A549 (cell line): ENCODE data around the gene RABEPK. TPM values are rescaled to one million over a fixed set of nuclear protein-coding genes. Genes with fewer than 3 reads are reported as not detected.

Experiments
- ATAC-seq, 2 experiments: fragments of 200-7000 bp in 1 of 2; fragments of >200 bp in 1 of 2; cut with Nextera tagmentation in 1 of 2; cut with Tn5 transposase in 1 of 2; 3 replicates each; pipeline versions ENCODE4 v1.8.0 to v1.9.1; 2018 to 2020; ENCODE audit warnings: mild to moderate bottlenecking in 1 of 2, moderate library complexity in 1 of 2
- CTCF ChIA-PET: fragments of 300-600 bp; sonication (Branson Sonifier 250); formaldehyde crosslinking; extraction: SDS; loops from one replicate; lab custom pipeline; 2021; ENCODE audit warnings: antibody characterized with exemption, inconsistent platforms; lab: Yijun Ruan, JAX
- POLR2A ChIA-PET: fragments of 350-600 bp; formaldehyde crosslinking; extraction: SDS; loops from one replicate; lab custom pipeline; 2021; ENCODE audit warnings: antibody characterized with exemption, inconsistent platforms; lab: Yijun Ruan, JAX
- DNase-seq, 2 experiments: peaks; one replicate each; pipeline versions ENCODE4 v3.0.0 to v3.0.0-alpha.2; 2011 to 2016; ENCODE audit warnings: low read depth in 1 of 2, low spot score in 1 of 2
- FAIRE-seq: peaks from 2 replicates; lab custom pipeline; 2011; peaks lifted over from hg19 to GRCh38; lab: Jason Lieb, UNC
- H3K27ac ChIP-seq, 2 experiments: fragments of >200 bp; sonication (Bioruptor Twin); formaldehyde crosslinking; 3 replicates each; pipeline ENCODE4 v1.5.1; 2016 to 2017
- H3K4me1 ChIP-seq: fragments of >200 bp; sonication (Bioruptor Twin); formaldehyde crosslinking; 3 replicates; pipeline ENCODE4 v1.6.1; 2016
- H3K4me2 ChIP-seq: fragments of >200 bp; sonication (Bioruptor Twin); formaldehyde crosslinking; 3 replicates; pipeline ENCODE4 v1.6.1; 2016
- H3K4me3 ChIP-seq: fragments of >200 bp; sonication (Bioruptor Twin); formaldehyde crosslinking; 3 replicates; pipeline ENCODE4 v1.5.1; 2016
- H3K9me3 ChIP-seq: fragments of >200 bp; sonication (Bioruptor Twin); formaldehyde crosslinking; 3 replicates; pipeline ENCODE4 v1.6.1; 2016
- BCL3 ChIP-seq: fragments of >200 bp; sonication (Bioruptor Twin); formaldehyde crosslinking; IDR thresholded peaks from 3 replicates; pipeline ENCODE4 v1.6.1; 2016
- BHLHE40 ChIP-seq: IDR thresholded peaks from 2 replicates; pipeline ENCODE4 v1.6.1; 2012; ENCODE audit warnings: low read depth, low read length, inconsistent platforms
- CBX8 ChIP-seq: fragments of 200-600 bp; sonication (generic); IDR thresholded peaks from 2 replicates; pipeline ENCODE4 v1.6.1; 2016
- CEBPB ChIP-seq, 2 experiments: fragments of >200 bp in 1 of 2; sonication (Bioruptor Twin) in 1 of 2; formaldehyde crosslinking in 1 of 2; IDR thresholded peaks; 2 replicates each; pipeline ENCODE4 v1.6.1; 2012 to 2016
- E2F6 ChIP-seq: IDR thresholded peaks from 2 replicates; pipeline ENCODE4 v1.6.1; 2012; ENCODE audit warnings: low read depth, borderline replicate concordance
- EHF ChIP-seq: fragments of 250-450 bp; sonication (Bioruptor Pico); IDR thresholded peaks from 2 replicates; pipeline ENCODE4 v1.5.0; 2020; ENCODE audit warnings: mild to moderate bottlenecking
- ELK1 ChIP-seq: fragments of 150-350 bp; IDR thresholded peaks from 2 replicates; pipeline ENCODE4 v1.6.1; 2014; ENCODE audit warnings: low read depth, mild to moderate bottlenecking, low read length
- EP300 ChIP-seq, 2 experiments: fragments of >200 bp; sonication (Bioruptor Twin); formaldehyde crosslinking; IDR thresholded peaks; 2 replicates in 1 of 2; 3 replicates in 1 of 2; pipeline ENCODE4 v1.6.1; 2016 to 2017
- FOSB ChIP-seq: fragments of 250-450 bp; sonication (Bioruptor Pico); IDR thresholded peaks from 2 replicates; pipeline ENCODE4 v1.5.0; 2020; ENCODE audit warnings: mild to moderate bottlenecking, moderate library complexity
- FOSL2 ChIP-seq, 2 experiments: fragments of 450-650 bp in 1 of 2; fragments of >200 bp in 1 of 2; sonication (Bioruptor Twin) in 1 of 2; formaldehyde crosslinking; IDR thresholded peaks; 2 replicates each; pipeline versions ENCODE4 v1.5.0 to v1.6.1; 2016 to 2020; ENCODE audit warnings: mild to moderate bottlenecking in 1 of 2, moderate library complexity in 1 of 2
- HOXB13 ChIP-seq: fragments of 250-450 bp; sonication (Bioruptor Pico); IDR thresholded peaks from 2 replicates; pipeline ENCODE4 v1.5.0; 2020; ENCODE audit warnings: low read depth, mild to moderate bottlenecking, moderate library complexity
- JUN ChIP-seq, 2 experiments: fragments of >200 bp; sonication (Bioruptor Twin); formaldehyde crosslinking; IDR thresholded peaks; 2 replicates in 1 of 2; 3 replicates in 1 of 2; pipeline ENCODE4 v1.6.1; 2016 to 2017
- JUNB ChIP-seq: fragments of >200 bp; sonication (Bioruptor Twin); formaldehyde crosslinking; IDR thresholded peaks from 2 replicates; pipeline ENCODE4 v1.6.1; 2016
- KDM1A ChIP-seq: fragments of 200-600 bp; sonication (generic); IDR thresholded peaks from 2 replicates; pipeline ENCODE4 v1.6.1; 2016; ENCODE audit warnings: low read depth, mild to moderate bottlenecking
- KDM5A ChIP-seq: fragments of 200-600 bp; sonication (generic); IDR thresholded peaks from 2 replicates; pipeline ENCODE4 v1.6.1; 2016; ENCODE audit warnings: antibody characterized with exemption, mild to moderate bottlenecking
- MAX ChIP-seq: IDR thresholded peaks from 2 replicates; pipeline ENCODE4 v1.6.1; 2012
- MYC ChIP-seq: IDR thresholded peaks from 2 replicates; pipeline ENCODE4 v1.6.1; 2012; ENCODE audit warnings: mild to moderate bottlenecking, inconsistent platforms, low read length, improper control_type of control experiment, borderline replicate concordance
- PHF8 ChIP-seq: fragments of 200-600 bp; sonication (generic); IDR thresholded peaks from 2 replicates; pipeline ENCODE4 v1.6.1; 2016; ENCODE audit warnings: low read depth, mild to moderate bottlenecking, antibody characterized with exemption, moderate library complexity, borderline replicate concordance
- POLR2A ChIP-seq: IDR thresholded peaks from 2 replicates; pipeline ENCODE4 v1.6.1; 2012; ENCODE audit warnings: mild to moderate bottlenecking, low read length
- RAD21 ChIP-seq, 2 experiments: fragments of >200 bp in 1 of 2; sonication (Bioruptor Twin) in 1 of 2; formaldehyde crosslinking in 1 of 2; IDR thresholded peaks in 1 of 2; conservative IDR thresholded peaks in 1 of 2; 2 replicates in 1 of 2; 3 replicates in 1 of 2; pipeline ENCODE4 v1.6.1; 2012 to 2018; ENCODE audit warnings: inconsistent platforms in 1 of 2
- SREBF2 ChIP-seq: fragments of 450-650 bp; IDR thresholded peaks from 2 replicates; pipeline ENCODE4 v1.6.1; 2014; ENCODE audit warnings: mild to moderate bottlenecking, moderate library complexity
- TFCP2L1 ChIP-seq: fragments of 250-450 bp; sonication (Bioruptor Pico); IDR thresholded peaks from 2 replicates; pipeline ENCODE4 v1.5.0; 2021; ENCODE audit warnings: mild to moderate bottlenecking
- TP53 ChIP-seq: fragments of 250-450 bp; sonication (Bioruptor Pico); IDR thresholded peaks from 2 replicates; pipeline ENCODE4 v1.5.0; 2021; ENCODE audit warnings: mild to moderate bottlenecking, moderate library complexity
- USF2 ChIP-seq: fragments of 450-650 bp; IDR thresholded peaks from 2 replicates; pipeline ENCODE4 v1.6.1; 2014; ENCODE audit warnings: antibody characterized with exemption
- WGBS: methylation state at CpG from one replicate; pipeline ENCODE4 v1.1.6; 2017; ENCODE audit errors: missing lambda C conversion rate; 5-methylcytosine and 5-hydroxymethylcytosine counted together
- polyA minus RNA-seq: library from RNA; depleted of rRNA, polyadenylated mRNA; stranded (reverse); fragments of >200 nt; gene quantifications from 2 replicates; pipeline ENCODE4 v1.2.3, GENCODE V29; 2011; rRNA and poly(A)+ RNA removed
- polyA plus RNA-seq, 4 experiments: library from polyadenylated mRNA; depleted of rRNA in 3 of 4; stranded (reverse); fragments of >200 nt; fragmentation: RNase III in 1 of 4; extraction: RNeasy Plus Mini Kit Qiagen cat#74134 plus additional on column Dnase treatment in 1 of 4; gene quantifications; 2 replicates in 3 of 4; 3 replicates in 1 of 4; pipeline ENCODE4 v1.2.3, GENCODE V29; 2011 to 2017

The RABEPK gene
- 50.1 and 53.5 TPM in 2 replicates for polyA plus RNA-seq (2011; rRNA removed)
- 67.9 and 68.8 TPM in 2 replicates for polyA plus RNA-seq (2012; cell fraction: cytosol; rRNA removed)
- 36.1 and 37.4 TPM in 2 replicates for polyA plus RNA-seq (2012; cell fraction: nucleus; rRNA removed)
- 41.9 to 44.9 TPM (median 43.0 TPM) in 3 replicates for polyA plus RNA-seq (2017; fragmentation: RNase III; extraction: RNeasy Plus Mini Kit Qiagen cat#74134 plus additional on column Dnase treatment)
- 25.5 and 36.4 TPM in 2 replicates for polyA minus RNA-seq

- 1% methylated on average over 33 of the region's 51 CpGs for WGBS
- peak; percentile 70; the same call in 1 of the 2 replicates for TF ChIP-seq PHF8
- TF ChIP-seq CBX8, result no peak
- TF ChIP-seq RAD21 (conservative IDR thresholded peaks at IDR 0.05 in 1 of 2, IDR thresholded peaks at IDR 0.05 in 1 of 2), result peak in 1 of 2 experiments; percentile 1; a peak in 1 of 5 replicates
- TF ChIP-seq EP300 (IDR thresholded peaks at IDR 0.05), result no peak
- peak; percentile 97 for TF ChIP-seq MAX
- TF ChIP-seq EHF, result no peak
- TF ChIP-seq BCL3, result peak; percentile 90
- no peak for TF ChIP-seq KDM1A
- TF ChIP-seq FOSB, result no peak
- TF ChIP-seq KDM5A, result no peak
- peak; percentile 81 for TF ChIP-seq POLR2A
- TF ChIP-seq JUN (IDR thresholded peaks at IDR 0.05), result peak; percentile 79 to 81
- peak; percentile 88 for TF ChIP-seq MYC
- TF ChIP-seq E2F6, result 0 out of 2 replicates have a peak, but pooled peaks have one; percentile 37
- peak; percentile 80 to 91 for TF ChIP-seq CEBPB (IDR thresholded peaks at IDR 0.05)
- no peak for TF ChIP-seq SREBF2
- TF ChIP-seq TFCP2L1 (CRISPR knock-in tag), result peak; percentile 89
- peak; percentile 67 for TF ChIP-seq USF2
- Histone ChIP-seq H3K4me2 (peak within 1 kb of the TSS; percentile 90), H3K4me3 (peak within 1 kb of the TSS; percentile 62), H3K27ac (peak within 1 kb of the TSS; percentile 86 to 90), H3K9me3 (no peaks in the 10 kb centered on the region), H3K4me1 (peaks cover 16% of the 10 kb centered on the region)
- ChIA-PET CTCF (interaction anchor here (0.5 to 1.6 kb wide), 7 partner anchors 9 to 1198 kb away, joined by 3 to 4 read pairs (median 3); no protein-coding TSS in a partner anchor), POLR2A (interaction anchor here (0.5 to 4.7 kb wide), 6 partner anchors 10 to 257 kb away, joined by 3 to 38 read pairs (median 6); partner anchors contain the start of genes HSPA5 and SCAI)
- DNase-seq (peak; percentile 93 to 94), FAIRE-seq (no peak), ATAC-seq (peak; percentile 99)
Measured at GRCh38 chr9:125200216-125201047, at the start of gene RABEPK. RABEPK (plus strand) TSS chr9:125200542; CDS start chr9:125203014, 2,472 bp downstream.

GRCh38 chr9:125151730-125152129 is 48.6 kb upstream of the RABEPK start:
- TF ChIP-seq EHF (no peak), TP53 (CRISPR knock-in tag) (no peak), FOSL2 (IDR thresholded peaks at IDR 0.05) (no peak), FOSL2 (CRISPR knock-in tag; IDR thresholded peaks at IDR 0.05) (no peak), KDM1A (no peak), USF2 (no peak), BHLHE40 (no peak), ELK1 (no peak), HOXB13 (CRISPR knock-in tag) (no peak), TFCP2L1 (CRISPR knock-in tag) (no peak), JUNB (no peak), SREBF2 (no peak)
- Histone ChIP-seq H3K27ac (no peak overlapping the region), H3K4me1 (no peaks in the 10 kb centered on the region), H3K9me3 (no peaks in the 10 kb centered on the region), H3K4me3 (no peak overlapping the region), H3K4me2 (no peak overlapping the region)
- WGBS, result 100% methylated on average over 1 of the region's 2 CpGs
- DNase-seq, result no peak
- no peak for FAIRE-seq
- ChIA-PET POLR2A (interaction anchor here (0.5 kb wide), 1 partner anchor 21 kb away, joined by 5 read pairs; no protein-coding TSS in a partner anchor), CTCF (interaction anchor here (1.7 kb wide), 1 partner anchor 9 kb away, joined by 4 read pairs; the partner anchor contains the start of gene SCAI)
- no peak for ATAC-seq
